Epithelial cell of esophagus (primary cell): ENCODE data around the gene RHEB.
A peak's percentile ranks its signal among the peaks of the same experiment; 100 is the strongest.

ENCODE experiments used
- DNase-seq: peaks from one replicate; pipeline ENCODE4 v3.0.0; 2010; ENCODE audit warnings: low read depth
- H3K4me3 ChIP-seq: 2 replicates; pipeline ENCODE4 v1.5.1; 2011; ENCODE audit warnings: mild to moderate bottlenecking, low read length, control low read depth
- CTCF ChIP-seq: IDR thresholded peaks from 2 replicates; pipeline ENCODE4 v1.5.1; 2011; ENCODE audit warnings: low read depth, mild to moderate bottlenecking, low read length, control low read depth, inconsistent platforms; ENCODE audit not compliant: insufficient read depth; ENCODE audit errors: missing control alignments

The RHEB gene

GRCh38 chr7:151451626-151452571 is 67.8 kb downstream of the RHEB start:
- DNase-seq = no peak
- TF ChIP-seq CTCF = no peak
- no peak overlapping the region for H3K4me3 ChIP-seq

GRCh38 chr7:151451156-151451555 is 68.5 kb downstream of the RHEB start:
- TF ChIP-seq CTCF = no peak

DNA sequence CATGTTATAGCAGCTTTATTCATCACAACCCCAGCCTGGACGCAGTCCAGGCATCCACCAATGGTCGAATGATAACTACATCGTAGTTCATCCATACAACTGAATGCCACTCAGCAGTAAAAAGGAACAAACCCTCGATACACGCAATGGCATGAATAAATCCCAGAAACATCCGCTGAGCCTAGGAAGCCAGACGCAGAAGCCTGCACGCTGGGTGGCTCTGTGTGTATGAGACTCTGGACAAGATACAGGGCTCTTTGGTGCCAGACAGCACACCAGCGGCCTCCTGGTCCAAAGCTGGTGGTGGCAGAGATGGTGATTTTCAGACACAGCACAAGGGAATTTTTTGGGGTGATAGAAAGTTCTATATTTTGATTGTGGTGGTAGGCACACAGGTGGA is 69.7 kb downstream of the RHEB start:
- no peak overlapping the region for H3K4me3 ChIP-seq
- no peak for TF ChIP-seq CTCF
- no peak for DNase-seq

More at GRCh38 chr7:151451156-151451555, 68.5 kb downstream of the RHEB start:
- no peak overlapping the region for H3K4me3 ChIP-seq
- DNase-seq = no peak

DNA sequence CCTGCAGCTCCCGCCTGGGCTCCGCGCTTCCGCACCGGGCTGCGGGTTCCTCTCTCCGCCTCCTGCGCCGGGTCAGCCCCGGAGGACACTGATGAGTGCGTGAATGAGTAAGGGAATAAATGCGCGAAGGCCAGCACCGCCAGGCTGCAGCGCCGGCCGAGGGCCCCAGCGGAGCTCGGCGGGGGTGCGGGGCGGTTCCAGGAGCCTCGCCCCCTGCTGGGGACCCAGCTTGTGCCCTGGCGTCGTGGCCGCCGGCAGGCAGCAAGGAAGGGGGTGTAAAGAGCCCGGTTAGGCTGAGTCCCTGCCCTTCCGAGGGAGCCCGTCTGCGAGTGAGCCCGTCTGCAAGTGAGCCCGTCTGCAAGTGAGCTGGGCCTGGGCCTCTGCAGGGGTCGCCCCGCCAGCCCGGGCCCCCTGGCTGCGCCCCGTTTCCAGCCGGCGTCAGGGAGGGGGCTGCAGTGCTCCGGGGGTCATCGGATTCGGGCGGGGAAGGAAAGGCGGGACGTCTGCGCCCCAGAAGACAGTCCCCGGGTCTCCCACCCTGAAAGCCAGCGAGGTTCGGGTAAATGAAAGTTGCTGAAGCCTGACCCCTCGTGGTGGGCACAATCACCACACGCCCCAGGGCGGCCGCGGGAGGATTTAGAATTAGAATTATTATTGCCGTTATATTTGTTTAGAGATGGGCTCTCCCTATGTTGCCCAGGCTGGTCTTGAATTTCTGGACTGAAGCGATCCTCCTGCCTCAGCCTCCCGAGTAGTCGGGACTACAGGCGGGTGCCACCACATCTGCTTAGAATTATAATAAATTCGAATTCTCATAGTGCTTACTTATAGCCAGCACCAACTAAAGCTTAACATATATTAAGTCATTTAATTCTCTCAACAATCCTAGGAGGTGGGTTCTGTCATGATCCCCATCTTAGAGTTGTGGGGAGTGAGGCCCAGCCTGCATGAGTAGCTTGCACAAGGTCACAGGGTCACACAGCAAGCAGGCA is 71.1 kb downstream of the RHEB start:
- DNase-seq = peak; percentile 51
- TF ChIP-seq CTCF = peak; percentile 68
- H3K4me3 ChIP-seq = peak overlapping the region; percentile 41

- no peak for DNase-seq
- TF ChIP-seq CTCF = no peak
- H3K4me3 ChIP-seq = peak overlapping the region; percentile 41
Observed at GRCh38 chr7:151447901-151448260, 71.8 kb downstream of the RHEB start.

GRCh38 chr7:151447312-151447711 is 72.4 kb downstream of the RHEB start:
- DNase-seq = no peak
- TF ChIP-seq CTCF = no peak
- no peak overlapping the region for H3K4me3 ChIP-seq
